Uterus (tissue), 4 donors: ENCODE results near the gene ACTL7B. TPM values are rescaled to one million over a fixed set of nuclear protein-coding genes. Genes with fewer than 3 reads are reported as not detected.

Experiments
- DNase-seq, 2 donors: peaks; one replicate each; pipeline ENCODE4 v3.0.0-alpha.2; 2019 to 2020
- H3K27ac ChIP-seq, 2 donors: fragments of 200-600 bp; sonication (generic); 1 replicate in 1 of 2; 2 replicates in 1 of 2; pipeline ENCODE4 v1.5.1; 2016 to 2018
- H3K27me3 ChIP-seq, 2 donors: fragments of 200-600 bp; sonication (generic); one replicate each; pipeline ENCODE4 v1.5.1; 2018 to 2019; ENCODE audit warnings: control low read depth in 1 of 2
- H3K36me3 ChIP-seq, 2 donors: fragments of 200-600 bp; sonication (generic); one replicate each; pipeline ENCODE4 v1.5.1; 2019; ENCODE audit warnings: control low read depth in 1 of 2
- H3K4me1 ChIP-seq, 2 donors: fragments of 200-600 bp; sonication (generic); one replicate each; pipeline ENCODE4 v1.5.1; 2018 to 2019; ENCODE audit warnings: control low read depth in 1 of 2
- H3K4me3 ChIP-seq, 2 donors: fragments of 200-600 bp; sonication (generic); 1 replicate in 1 of 2; 2 replicates in 1 of 2; pipeline ENCODE4 v1.5.1; 2018 to 2019; ENCODE audit warnings: mild to moderate bottlenecking in 1 of 2
- H3K9me3 ChIP-seq, 2 donors: fragments of 200-600 bp; sonication (generic); one replicate each; pipeline ENCODE4 v1.5.1; 2019; ENCODE audit warnings: control low read depth in 1 of 2
- CTCF ChIP-seq, 4 experiments: fragments of 200-600 bp in 2 of 4; fragments of 450-650 bp in 2 of 4; sonication (generic) in 2 of 4; IDR thresholded peaks; one replicate each; pipeline ENCODE4 v1.5.1; 2016 to 2019; ENCODE audit warnings: antibody characterized with exemption in 4 of 4, mild to moderate bottlenecking in 2 of 4, moderate library complexity in 1 of 4
- POLR2A ChIP-seq, 2 donors: fragments of 450-650 bp; IDR thresholded peaks; one replicate each; pipeline ENCODE4 v1.6.1; 2016; ENCODE audit warnings: antibody characterized with exemption in 2 of 2, mild to moderate bottlenecking in 1 of 2, moderate library complexity in 1 of 2
- intact Hi-C: fragments of 100-400 bp; cut with DNase I; formaldehyde crosslinking; loops from one replicate; pipeline ENCODE4 v1.15.1; 2023; ENCODE audit warnings: low total_unique reads
- total RNA-seq, 4 donors: library from RNA; depleted of rRNA in 3 of 4; stranded (reverse); fragments of >200 nt in 3 of 4; gene quantifications; one replicate each; pipeline versions ENCODE4 v1.1.0 to v1.2.4, GENCODE V29; 2014 to 2023
- donor health status: DM: yes; HTN: yes; CAD: no.

The ACTL7B gene
- total RNA-seq, 4 donors from 2014 or later = not detected

- Histone ChIP-seq H3K9me3 (no peaks in the 10 kb centered on the region), H3K4me3 (no peak overlapping the region), H3K36me3 (no peaks in the 10 kb centered on the region), H3K27me3 (no peaks in the 10 kb centered on the region), H3K27ac (no peak overlapping the region), H3K4me1 (no peaks in the 10 kb centered on the region)
- TF ChIP-seq CTCF (IDR thresholded peaks at IDR 0.05) (no peak), POLR2A (IDR thresholded peaks at IDR 0.05) (no peak)
- intact Hi-C loops = no loop called here
- DNase-seq = no peak
These were observed 10.2 kb upstream of the ACTL7B start for GRCh38 chr9:108866001-108866420.

GRCh38 chr9:108865037-108865436 lies 9.3 kb upstream of the ACTL7B start:
- H3K4me1 ChIP-seq = no peaks in the 10 kb centered on the region
- H3K4me3 ChIP-seq = no peak overlapping the region
- no peaks in the 10 kb centered on the region for H3K9me3 ChIP-seq
- intact Hi-C loops = no loop called here
- no peaks in the 10 kb centered on the region for H3K36me3 ChIP-seq
- H3K27ac ChIP-seq = no peak overlapping the region
- no peaks in the 10 kb centered on the region for H3K27me3 ChIP-seq
- DNase-seq = no peak
- TF ChIP-seq CTCF (IDR thresholded peaks at IDR 0.05) = no peak
- no peak for TF ChIP-seq POLR2A (IDR thresholded peaks at IDR 0.05)

- Histone ChIP-seq H3K4me3 (no peak overlapping the region), H3K36me3 (no peaks in the 10 kb centered on the region), H3K4me1 (no peaks in the 10 kb centered on the region), H3K27ac (no peak overlapping the region), H3K27me3 (no peaks in the 10 kb centered on the region), H3K9me3 (no peaks in the 10 kb centered on the region)
- intact Hi-C loops = no loop called here
- no peak for TF ChIP-seq POLR2A (IDR thresholded peaks at IDR 0.05)
- TF ChIP-seq CTCF (IDR thresholded peaks at IDR 0.05) = no peak
- no peak for DNase-seq
These were observed 8.7 kb upstream of the ACTL7B start for GRCh38 chr9:108864446-108864845.

GRCh38 chr9:108863891-108864290 lies 8.1 kb upstream of the ACTL7B start:
- Histone ChIP-seq H3K36me3 (no peaks in the 10 kb centered on the region), H3K27ac (no peak overlapping the region), H3K4me3 (no peak overlapping the region), H3K27me3 (no peaks in the 10 kb centered on the region), H3K9me3 (no peaks in the 10 kb centered on the region), H3K4me1 (no peaks in the 10 kb centered on the region)
- intact Hi-C loops = no loop called here
- TF ChIP-seq CTCF (IDR thresholded peaks at IDR 0.05) = no peak
- TF ChIP-seq POLR2A (IDR thresholded peaks at IDR 0.05) = no peak
- DNase-seq = no peak

- no peaks in the 10 kb centered on the region for H3K4me1 ChIP-seq
- TF ChIP-seq POLR2A (IDR thresholded peaks at IDR 0.05) (no peak), CTCF (IDR thresholded peaks at IDR 0.05) (no peak)
- no peaks in the 10 kb centered on the region for H3K36me3 ChIP-seq
- no peak for DNase-seq
- no peak within 1 kb of the TSS for H3K4me3 ChIP-seq
- intact Hi-C loops = no loop called here
- no peaks in the 10 kb centered on the region for H3K9me3 ChIP-seq
- no peak within 1 kb of the TSS for H3K27ac ChIP-seq
- no peaks in the 10 kb centered on the region for H3K27me3 ChIP-seq
These were observed 6.2 kb upstream of the ACTL7B start, which contains the start of gene ACTL7A for GRCh38 chr9:108861997-108862396. TSS of gene ACTL7A (plus strand) at chr9:108862266. CDS start at chr9:108862323, 57 bp downstream.
